SW480 (cell line): ENCODE measurements around the gene KMT5C.

ENCODE experiments used
- DNase-seq: peaks from one replicate; pipeline ENCODE4 v3.0.0-alpha.2; 2016; ENCODE audit warnings: low spot score

The KMT5C gene

DNA sequence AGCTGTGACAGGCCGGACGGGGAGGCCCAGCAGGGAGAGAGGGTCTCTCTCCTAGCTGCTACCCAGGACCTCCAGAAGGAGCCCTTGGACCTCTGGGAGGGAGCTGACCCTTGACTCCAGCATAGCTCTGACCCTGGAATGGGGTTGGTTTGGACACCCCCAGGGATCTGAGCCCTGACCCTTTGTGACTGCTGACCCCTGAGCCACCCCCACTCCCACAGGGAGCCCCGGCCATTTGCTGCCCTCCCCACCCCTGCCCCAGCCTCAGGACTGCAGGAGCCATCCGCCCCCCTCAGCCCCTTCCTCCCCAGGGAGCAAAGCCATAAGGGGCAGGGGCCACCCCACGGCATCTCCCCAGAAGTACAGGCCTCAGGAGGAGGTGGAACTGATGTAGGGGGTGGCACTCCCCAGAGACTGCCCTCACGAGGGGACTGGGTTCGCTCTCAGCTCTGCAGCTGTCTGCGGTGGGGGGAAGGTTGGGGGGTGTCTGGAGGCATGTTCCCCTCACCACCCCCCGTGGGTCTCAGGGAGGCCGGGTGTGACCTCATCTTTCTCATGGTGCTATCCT lies 7.8 kb downstream of the KMT5C start:
- no peak for DNase-seq

DNA sequence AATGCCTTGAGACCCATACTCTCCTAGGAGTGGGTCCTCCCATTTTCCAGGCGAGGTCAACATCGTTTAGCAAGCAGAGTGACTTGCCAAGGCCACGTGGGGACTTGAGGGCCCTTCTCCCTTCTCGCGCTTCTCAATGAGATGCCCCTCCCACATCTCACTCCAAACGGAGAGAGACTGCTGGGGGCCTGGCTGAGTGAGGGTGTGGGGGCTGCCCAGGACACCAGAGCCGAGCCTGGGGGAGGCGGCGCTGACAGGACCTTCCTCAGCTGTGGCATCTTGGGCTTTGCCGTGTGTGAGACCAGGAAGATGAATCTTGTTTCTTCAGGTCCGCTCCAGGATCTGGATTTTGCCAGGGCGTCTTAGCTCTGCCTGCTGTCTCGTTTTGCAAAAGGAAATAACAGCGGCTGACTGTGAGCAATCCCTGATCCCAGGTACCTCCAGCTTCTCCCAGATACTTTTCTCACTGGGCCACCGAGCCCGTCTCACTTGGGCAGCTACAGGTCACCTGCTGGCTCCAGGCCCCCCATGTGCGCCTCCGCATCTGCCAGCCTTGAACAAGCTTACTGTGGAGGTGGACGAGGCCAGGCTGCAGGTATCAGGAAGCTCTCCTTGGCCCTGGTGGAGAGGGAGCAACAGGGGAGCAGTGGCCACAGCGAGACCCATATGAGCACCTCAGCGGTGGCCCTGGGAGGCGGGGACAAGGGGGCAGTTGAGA lies 8.8 kb downstream of the KMT5C start:
- no peak for DNase-seq

DNA sequence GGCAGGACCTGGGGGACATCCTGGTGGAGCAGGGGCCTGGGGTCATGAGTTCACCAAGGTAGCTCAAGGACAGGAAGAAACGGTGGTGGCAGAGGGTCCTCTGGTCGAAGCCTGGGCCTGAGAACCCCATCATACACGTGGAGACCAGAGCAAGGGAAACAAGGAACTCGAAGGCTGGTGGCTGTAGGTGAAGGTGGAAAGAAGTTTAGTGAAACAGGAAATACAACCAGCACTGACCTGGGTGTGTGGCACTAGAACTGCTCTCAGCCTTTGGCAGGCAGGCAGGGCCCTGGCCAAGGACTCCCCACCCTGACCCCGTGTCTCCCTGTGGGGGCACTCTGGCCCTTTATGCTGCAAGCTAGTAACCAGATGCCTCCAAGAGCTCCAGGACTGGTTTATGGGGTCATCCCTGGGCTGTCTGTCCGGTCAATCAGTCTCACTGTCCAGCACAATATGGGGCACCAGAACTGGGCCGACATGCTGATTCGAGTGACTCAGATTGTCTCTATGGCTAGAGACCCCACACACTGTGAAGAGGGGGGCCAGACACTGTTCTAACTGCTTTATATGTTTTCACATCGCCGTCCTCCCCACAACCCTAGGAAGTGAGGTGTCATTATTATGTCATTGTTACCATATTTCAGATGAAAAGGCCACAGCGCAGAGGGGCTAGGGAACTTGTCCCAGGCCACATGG lies 11.1 kb downstream of the KMT5C start:
- DNase-seq: no peak

DNA sequence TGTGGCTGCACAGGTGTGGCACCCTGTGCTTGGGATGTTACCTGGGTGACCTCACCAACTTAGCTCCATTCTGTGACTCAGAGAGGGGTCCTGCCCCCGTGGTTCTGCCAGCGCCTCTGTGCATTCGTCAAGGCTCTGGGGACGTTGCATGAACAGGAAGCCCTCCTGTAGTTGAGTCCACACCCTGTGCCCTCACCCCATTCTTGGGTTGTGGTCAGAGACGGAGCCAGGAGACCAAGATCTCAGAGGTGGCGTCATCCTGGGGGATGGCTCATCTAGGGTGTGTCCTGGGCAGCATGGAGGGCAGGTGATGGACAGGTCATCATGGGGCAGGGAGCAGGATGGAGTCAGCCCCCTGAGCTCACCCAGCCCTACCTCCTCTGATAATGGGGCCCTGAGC lies 12.4 kb downstream of the KMT5C start:
- DNase-seq: peak; percentile 90

DNA sequence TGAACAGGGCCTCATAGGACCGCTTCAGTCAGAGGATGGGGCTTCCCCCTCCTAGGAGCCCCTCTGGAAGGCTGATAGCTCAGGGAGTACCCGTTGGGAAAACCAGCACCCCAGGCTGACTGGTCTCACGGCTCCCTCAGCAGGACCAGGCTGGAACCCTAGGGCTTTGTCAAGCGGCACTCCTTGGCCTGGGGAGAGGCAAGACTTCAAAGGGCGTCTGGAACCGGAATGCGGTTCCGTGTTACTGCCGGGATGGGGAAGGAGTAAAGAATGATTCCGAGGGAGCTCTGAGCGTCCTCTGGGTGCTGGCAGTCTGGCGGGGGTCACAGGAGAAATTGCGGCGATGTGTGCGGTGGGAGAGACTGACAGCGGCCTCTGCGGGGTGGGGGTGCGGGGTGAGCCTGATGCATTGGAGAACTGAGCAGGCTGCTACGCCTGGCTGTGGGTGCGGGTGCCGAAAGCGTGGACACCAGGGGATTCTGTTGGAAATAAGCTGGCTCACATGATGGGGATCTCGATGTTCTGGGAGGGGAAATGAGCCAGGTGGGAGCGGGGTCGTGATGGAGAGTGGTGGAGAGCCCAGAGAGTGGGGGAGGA lies 13.0 kb downstream of the KMT5C start:
- DNase-seq: peak; percentile 64

DNA sequence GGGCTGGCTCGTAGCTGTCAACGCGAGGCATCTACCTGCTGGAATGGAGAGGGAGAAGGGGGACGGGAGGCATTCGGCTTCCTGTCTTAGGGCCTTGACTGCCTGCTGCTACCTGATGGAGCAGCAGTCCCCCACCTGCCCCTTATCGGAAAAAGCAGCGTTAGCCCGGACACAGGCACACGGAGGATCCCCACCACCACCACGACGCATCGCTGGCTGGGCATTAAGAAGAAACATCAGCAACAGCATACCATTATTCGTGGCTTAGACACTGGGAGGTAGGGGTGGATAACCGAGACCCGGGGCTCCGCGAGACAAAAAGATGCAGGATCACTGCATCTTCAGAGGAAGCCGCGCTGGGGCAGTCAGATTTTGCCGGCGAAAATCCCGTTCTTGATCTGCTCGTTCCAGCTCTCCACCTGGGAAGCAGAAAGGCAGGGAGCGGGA lies 13.7 kb downstream of the KMT5C start:
- DNase-seq: no peak

DNA sequence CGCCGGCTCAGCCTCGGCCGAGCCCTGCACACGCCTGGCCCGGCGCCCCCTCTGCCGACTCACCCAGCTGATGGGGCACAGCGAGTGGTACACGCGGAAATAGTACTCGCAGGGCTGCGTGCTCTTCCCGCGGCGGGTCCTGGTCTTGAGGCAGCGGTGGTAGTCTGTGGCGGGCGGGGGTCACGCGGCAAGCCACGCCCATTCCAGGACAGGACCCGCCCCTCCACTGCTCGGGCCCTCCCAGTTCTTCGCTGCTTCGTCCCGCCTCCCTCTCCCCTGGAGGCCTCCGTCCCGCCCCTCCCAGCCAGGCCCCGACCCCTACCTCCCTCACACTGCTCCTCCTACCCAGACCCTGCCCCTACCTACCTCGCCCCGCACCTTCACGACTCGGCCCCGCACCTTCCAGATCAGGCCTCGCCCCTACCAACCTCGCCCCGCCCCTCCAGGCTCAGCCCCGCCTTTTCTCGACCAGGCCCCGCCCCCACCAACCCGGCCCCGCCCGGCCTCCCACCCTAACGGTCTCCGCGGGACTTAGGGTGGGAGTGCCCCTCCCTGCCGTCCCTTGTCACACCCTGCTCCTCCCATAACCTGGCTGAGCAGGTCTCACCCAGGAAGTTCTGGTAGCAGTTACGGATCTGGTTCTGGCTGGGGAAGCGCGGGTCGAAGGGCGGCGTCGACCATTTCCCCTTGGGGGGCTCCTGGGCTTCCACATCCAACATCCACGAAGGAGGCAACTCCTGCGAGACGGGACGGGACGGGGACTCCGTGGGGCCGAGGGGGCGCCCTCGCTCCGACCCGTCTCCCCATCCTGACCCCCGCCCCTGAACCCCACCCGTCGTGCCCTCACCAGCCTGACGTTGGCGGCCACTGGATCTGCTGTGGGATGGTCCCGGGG lies 14.4 kb downstream of the KMT5C start:
- peak; percentile 68 for DNase-seq

DNA sequence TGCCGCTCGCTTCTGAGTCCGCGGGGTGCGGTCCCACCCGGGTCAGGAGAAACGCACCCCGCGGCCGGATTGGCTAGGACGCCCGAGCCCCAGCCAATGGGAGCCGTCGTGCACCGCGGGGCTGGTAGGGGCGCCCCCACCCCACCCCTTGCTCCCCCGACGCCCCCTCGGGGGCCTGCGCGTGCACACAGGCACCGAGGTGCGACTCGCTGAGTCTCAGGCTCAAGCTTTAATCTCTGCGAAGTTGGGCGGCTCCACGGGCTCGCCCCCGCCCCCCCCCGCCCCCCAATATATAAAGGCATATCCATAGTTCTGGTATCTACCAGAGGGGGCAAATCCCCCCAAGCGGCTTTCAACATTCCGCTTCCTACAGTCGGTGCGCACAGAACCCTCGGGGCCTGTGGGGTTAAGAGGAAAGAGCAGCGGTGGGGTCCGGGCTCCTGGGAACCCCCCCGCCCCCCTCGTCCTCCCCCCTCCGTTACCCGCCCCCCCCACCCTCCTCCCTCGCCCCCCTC lies 15.1 kb downstream of the KMT5C start, which contains the start of gene COX6B2:
TSS of gene COX6B2 (minus strand) at position 22 of the 515 bp plus-strand sequence. CDS start 198 bp downstream, outside the sequence.
- no peak for DNase-seq

DNA sequence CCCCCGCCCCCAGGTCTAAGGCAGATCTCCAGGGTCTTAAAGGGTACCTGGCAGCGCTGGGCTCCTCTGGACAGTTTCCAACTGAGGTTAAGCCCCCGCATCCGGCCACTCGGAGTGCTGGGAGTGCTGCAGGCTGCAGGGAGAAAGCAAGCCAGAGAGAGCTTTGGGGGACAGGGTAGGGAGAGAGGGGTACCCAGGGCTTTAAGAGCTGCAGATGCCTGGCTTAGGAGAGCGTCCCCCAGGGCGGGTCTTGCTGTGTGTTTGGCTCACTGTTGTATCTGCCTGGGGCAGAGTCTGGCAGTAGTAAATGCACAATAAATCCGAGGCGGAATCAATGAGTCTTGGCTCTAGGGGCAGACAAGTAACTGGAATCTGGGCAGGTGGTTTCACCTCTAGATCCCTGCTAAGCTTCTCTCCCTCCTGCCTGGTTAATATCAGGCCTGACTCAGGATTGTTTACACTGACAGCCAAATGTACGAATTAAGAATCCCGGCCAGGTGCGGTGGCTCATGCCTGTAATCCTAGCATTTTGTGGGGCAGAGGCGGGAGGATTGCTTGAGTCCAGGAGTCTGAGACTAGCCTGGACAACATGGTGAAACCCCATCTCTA lies 15.6 kb downstream of the KMT5C start:
- no peak for DNase-seq

DNA sequence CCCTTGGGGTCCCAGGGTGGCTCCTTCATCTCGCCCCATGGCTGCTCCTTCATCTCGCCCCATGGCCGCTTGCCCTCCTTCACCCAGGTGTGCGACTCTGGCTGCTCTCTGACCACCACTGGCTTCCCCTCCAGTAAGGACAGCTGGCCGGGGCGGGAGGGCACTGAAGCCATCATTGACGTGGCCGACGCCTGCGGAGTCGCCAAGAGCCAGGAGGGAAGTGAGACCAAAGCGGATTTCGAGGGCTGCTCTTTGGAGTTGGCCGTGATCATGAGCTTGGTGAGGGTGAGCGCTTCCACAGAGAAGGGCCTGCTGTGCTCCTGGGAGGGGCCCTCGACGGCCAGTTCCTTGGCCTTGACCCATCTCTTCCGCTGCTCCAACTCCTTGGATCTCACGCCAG lies 18.8 kb downstream of the KMT5C start:
- DNase-seq: no peak

DNA sequence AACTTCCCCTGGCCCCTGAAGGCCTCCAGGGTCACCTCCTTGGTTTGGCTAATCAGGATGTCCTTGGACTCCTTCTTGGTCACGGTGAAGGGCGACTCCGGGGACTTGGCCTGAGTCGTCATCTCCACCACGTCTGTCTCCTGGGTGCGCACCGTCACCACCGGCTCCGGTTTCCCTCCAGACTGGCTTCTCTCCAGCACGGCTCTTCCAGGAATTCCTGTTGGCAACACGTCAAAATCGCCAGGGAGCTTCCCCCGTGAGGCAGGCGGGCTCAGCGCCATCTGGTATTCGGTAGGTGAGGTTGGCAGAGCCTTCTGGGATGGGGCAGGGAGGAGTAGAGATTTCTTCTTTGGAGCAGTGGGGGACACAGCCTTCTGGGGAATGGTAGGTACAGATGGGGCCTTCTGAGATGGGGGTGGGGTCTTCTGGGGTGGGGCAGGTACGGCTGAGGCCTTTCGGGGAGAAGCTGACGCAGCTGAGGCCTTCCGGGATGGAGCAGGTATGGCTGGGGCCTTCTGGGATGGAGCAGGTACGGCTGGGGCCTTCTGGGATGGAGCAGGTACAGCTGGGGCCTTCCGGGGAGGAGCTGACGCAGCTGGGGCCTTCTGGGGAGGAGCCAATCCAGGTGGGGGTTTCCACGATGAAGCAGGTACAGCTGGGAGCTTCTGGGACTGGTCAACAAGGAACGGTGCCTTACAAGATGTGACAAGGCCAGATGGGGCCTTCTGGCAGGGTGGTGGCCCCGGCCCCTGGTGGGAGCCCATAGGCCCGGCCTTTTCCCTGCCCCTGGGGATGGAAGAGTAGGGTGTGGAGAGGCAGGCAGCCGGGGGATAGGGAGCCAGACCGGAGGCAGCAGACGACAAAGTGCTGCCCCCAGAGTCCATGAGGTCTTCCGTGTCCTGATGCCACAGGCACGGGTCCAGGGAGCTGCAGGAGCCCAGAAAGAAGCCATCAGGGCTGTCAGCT lies 19.6 kb downstream of the KMT5C start:
- no peak for DNase-seq

DNA sequence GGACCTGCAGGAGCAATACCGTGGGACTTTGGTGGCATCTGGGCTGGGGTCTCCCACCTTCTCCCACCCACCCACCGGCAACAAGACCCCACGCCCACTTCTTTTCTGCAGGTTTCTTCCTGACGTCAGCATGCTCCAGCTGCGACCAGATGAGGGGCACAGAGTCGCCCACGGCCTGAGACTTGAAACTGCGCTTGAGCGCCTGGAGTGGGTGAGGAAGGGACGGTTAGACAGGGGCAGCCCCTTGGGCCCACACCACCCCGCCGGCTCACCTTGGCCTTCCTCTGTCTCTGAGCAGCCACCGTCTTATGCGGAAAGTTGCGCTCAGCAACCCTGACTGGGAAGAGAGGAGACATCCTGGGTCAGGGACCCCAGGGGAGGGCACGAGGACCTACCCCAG lies 21.2 kb downstream of the KMT5C start:
- DNase-seq: no peak

DNA sequence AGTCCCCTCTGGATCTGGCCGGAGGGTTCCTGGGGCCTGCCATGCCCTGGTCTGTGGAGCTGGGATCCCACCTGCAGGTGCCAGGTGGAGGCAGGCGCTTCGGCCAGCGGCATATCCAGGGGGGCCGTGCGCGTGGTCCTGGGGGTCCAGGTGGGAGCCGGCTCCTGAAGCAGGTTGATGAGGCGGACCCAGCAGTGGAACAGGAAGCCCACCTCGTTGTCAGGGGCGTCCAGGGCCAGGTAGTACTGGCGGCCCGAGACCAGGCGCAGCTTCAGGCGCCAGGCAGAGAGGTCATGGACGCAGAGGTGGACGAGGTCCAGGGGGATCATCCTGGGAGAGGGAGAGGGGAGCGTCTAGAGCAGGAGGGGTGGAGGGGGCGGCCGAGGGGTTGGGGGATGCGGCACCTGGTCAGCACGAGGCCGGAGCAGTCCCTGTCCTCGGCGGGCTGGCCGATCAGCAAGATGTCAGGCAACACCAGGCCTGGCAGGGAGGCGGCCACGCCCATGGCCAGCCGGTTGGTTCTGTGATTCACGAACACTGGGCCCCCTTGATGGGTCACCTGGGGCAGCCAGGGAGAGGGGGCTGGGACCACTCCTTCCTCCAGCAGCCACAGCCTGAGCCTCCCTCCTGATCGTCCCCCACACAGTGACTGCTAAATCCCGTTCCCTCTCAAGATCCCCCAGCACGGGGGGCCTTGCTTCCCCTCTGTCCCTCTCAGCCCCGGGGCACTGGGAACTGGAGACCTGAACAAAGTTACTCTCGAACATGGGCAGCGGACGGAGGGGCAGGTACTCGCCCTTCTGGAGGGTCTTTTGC lies 22.7 kb downstream of the KMT5C start:
- no peak for DNase-seq

DNA sequence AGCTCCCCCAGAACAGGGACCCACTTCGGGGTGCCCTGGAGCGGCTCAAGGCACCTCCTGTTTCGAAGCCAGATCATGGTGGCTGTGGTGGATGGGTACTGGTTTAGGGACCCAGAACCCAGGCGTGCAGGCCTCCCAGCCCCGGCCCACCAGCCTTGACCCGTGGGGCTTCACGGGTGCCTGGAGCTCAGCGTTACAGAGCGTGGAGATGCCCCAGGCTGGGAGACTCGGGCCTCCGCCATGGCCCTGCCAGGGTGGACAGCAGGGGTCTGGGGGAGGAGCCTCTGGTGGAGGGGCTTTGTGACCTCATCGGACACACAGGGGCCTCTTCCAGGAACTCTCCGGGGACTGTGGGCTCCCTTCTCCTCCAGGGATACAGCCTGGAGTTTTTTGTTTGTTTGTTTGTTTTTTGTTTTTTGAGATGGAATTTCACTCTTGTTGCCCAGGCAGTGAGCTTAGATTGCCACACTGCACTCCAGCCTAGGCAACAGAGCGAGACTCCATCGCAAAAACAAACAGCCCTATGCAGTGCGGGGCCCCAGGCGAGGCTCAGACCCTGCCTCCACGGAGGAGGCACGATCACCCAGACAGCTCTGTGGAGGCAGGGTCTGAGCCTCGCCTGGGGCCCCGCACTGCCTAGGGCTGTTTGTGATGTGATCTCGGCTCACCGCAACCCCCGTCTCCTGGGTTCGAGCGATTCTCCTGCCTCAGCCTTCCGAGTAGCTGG lies 23.5 kb downstream of the KMT5C start, which contains the start of gene GARIN5B:
TSS of gene GARIN5B (minus strand) at position 271 of the 727 bp plus-strand sequence. CDS start at position 77, 194 bp downstream.
- DNase-seq: no peak

DNA sequence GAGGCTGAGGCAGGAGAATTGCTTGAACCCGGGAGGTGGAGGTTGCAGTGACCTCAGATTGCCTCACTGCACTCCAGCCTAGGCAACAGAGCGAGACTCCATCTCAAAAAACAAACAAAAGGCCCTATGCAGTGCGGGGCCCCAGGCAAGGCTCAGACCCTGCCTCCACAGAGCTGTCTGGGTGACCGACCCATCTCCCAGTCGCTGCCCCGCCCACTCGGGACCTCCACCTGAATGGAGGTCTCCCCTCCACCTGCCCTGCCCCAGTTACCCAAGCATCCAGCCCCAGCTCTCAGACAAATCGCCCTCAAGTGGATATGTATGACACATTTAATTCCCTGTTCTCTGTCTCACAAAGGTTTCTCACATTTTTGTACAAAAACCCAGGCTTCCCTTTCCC lies 25.6 kb downstream of the KMT5C start:
- no peak for DNase-seq

DNA sequence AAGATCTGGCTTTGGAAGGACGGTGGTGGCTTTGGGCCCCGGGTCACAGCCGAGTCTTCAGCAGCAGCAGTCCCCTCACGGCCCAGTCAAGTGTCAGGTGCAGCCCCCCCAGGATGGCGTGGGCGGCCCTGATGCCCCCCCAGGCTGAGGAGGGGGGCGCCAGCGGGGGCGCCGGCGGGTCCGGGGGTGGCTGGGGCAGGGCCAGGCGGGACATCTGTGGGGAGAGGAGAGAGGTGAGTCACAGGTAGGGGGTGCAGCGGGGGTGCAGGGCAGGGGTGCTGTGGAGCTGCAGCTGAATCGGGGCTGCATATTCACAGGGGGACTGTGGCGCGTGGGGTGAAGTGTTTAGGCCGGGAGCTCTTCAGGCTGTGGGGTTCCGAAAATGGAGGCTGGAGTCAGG lies 26.3 kb downstream of the KMT5C start:
- DNase-seq: no peak

DNA sequence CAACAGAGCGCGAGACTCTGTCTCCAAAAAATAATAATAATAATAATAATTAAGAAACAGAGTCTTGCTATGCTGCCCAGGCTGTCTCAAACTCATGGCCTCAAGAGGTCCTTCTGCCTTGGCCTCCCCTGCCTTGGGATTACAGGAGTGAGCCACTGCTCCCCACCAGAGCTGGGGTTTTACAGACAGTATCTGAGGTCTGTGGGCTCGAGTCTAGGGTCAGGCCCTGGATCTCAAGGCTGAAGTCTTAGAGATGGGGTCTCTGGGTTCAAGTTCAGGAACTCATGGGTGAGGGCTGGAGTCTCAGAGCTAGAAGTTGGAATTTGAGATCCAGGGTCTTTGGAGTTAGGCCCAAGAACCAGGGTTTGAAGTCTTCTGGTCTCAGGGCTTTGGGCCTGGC lies 27.1 kb downstream of the KMT5C start:
- DNase-seq: no peak

DNA sequence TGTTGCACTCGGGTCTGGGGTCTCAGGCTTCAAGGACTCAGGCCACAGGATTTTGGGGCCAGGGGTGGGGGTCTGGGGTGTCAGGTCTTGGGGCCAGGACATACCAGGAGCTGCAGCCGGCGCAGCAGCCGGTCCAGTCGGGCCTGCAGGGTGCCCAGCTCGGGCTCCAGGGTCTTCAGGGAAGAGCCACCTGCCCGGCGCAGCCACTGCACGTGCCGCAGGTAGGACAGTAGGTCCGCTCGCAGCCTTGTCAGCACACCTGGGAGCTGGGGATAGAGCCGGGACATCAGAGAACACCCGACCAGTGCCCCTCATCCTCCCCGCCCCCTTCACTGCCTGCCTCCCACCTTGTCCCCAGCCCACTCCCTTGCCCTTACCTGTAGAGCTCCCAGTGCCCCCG lies 28.4 kb downstream of the KMT5C start:
- no peak for DNase-seq
